Coronary artery (tissue), 2 donors: ENCODE data around the gene KRTAP4-5.
"Not testable (repeated sequence)": the region's sequence is repeated elsewhere in the genome, so short reads cannot be mapped to it uniquely, and the experiment has no call there.

Experiments used
- DNase-seq: peaks from one replicate; pipeline ENCODE4 v3.0.0-alpha.2; 2017; ENCODE audit warnings: low spot score
- H3K27ac ChIP-seq, 2 donors: fragments of 200-600 bp; sonication (generic); one replicate each; pipeline ENCODE4 v1.5.1; 2016 to 2019
- H3K4me3 ChIP-seq: fragments of 200-600 bp; sonication (generic); 2 replicates; pipeline ENCODE4 v1.5.1; 2016; ENCODE audit warnings: mild to moderate bottlenecking, moderate library complexity
- CTCF ChIP-seq: fragments of 200-600 bp; sonication (generic); IDR thresholded peaks from one replicate; pipeline ENCODE4 v1.5.1; 2019; ENCODE audit warnings: antibody characterized with exemption

Gene KRTAP4-5

DNA sequence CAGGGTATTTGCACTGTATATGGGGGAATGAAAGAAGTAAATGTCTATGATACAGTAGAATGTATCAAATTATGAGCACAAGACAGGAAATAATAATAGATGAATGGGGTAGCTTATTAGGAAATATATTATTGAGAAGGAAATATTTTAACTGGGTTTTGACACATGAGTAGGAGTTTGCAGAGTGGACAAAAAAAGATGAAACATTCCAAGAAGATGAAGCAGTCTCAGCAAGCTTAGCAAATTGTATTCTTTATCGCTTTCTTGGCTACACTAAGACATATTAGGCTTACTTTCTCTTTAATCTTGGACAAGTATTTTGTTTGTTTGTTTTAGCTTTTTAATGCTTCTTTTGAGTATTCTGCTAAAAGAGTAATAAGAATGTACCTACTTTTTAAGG, 45.7 kb downstream of the KRTAP4-5 start:
- no peak for DNase-seq
- TF ChIP-seq CTCF = no peak
- H3K27ac ChIP-seq = no peak overlapping the region
- H3K4me3 ChIP-seq = no peak overlapping the region

- TF ChIP-seq CTCF = no peak
- no peak for DNase-seq
- no peak within 1 kb of the TSS for H3K27ac ChIP-seq
- H3K4me3 ChIP-seq = no peak within 1 kb of the TSS
Measured at GRCh38 chr17:41101586-41102259, 47.9 kb downstream of the KRTAP4-5 start, which contains the start of gene KRTAP4-16. KRTAP4-16 (minus strand) TSS chr17:41102209; CDS start chr17:41102209, 0 bp downstream.

- DNase-seq, H3K27ac ChIP-seq, H3K4me3 ChIP-seq: not testable (repeated sequence)
Measured at GRCh38 chr17:41099682-41100480, 49.7 kb downstream of the KRTAP4-5 start.
